ENCODE measurements around the gene ANXA1.

ANXA1 gene

GRCh38 chr9:73137286-73137899 lies 14.3 kb upstream of the ANXA1 start:
- TF ChIP-seq, protein P1, sequence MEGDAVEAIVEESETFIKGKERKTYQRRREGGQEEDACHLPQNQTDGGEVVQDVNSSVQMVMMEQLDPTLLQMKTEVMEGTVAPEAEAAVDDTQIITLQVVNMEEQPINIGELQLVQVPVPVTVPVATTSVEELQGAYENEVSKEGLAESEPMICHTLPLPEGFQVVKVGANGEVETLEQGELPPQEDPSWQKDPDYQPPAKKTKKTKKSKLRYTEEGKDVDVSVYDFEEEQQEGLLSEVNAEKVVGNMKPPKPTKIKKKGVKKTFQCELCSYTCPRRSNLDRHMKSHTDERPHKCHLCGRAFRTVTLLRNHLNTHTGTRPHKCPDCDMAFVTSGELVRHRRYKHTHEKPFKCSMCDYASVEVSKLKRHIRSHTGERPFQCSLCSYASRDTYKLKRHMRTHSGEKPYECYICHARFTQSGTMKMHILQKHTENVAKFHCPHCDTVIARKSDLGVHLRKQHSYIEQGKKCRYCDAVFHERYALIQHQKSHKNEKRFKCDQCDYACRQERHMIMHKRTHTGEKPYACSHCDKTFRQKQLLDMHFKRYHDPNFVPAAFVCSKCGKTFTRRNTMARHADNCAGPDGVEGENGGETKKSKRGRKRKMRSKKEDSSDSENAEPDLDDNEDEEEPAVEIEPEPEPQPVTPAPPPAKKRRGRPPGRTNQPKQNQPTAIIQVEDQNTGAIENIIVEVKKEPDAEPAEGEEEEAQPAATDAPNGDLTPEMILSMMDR (IDR thresholded peaks at IDR 0.05; ENCODE audit: borderline replicate concordance, insufficient read depth, low read depth, low read length), result no peak
- no peak overlapping the region for H3K4me3 ChIP-seq (ENCODE audit: low read depth, low read length)

GRCh38 chr9:73137914-73138313 lies 13.8 kb upstream of the ANXA1 start:
- H3K4me3 ChIP-seq (ENCODE audit: low read depth, low read length), result no peak overlapping the region
- TF ChIP-seq, protein P1 (IDR thresholded peaks at IDR 0.05; ENCODE audit: borderline replicate concordance, insufficient read depth, low read depth, low read length), result no peak

DNA sequence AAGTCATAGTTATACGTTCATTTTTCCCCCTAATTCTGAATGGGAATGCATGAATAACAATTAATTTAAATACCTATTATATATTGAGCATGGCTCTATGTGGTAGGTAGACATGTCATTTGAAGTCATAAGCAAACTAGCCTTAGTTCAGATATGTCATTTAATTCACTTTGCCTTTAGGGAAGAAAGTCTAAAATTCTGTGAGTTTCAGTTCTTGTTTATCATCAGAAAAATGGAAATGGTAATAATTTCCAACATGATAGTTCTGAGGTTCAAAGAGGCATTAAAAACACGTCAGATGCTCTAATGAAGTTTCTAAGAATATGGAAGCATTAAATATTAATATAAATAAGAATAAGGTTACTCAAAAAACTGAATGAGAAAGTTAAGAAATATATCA lies 13.1 kb upstream of the ANXA1 start:
- H3K4me3 ChIP-seq (ENCODE audit: low read depth, low read length), result no peak overlapping the region
- TF ChIP-seq, protein P1 (IDR thresholded peaks at IDR 0.05; ENCODE audit: borderline replicate concordance, insufficient read depth, low read depth, low read length), result no peak

GRCh38 chr9:73141282-73141681 lies 10.4 kb upstream of the ANXA1 start:
- TF ChIP-seq, protein P1 (IDR thresholded peaks at IDR 0.05; ENCODE audit: borderline replicate concordance, insufficient read depth, low read depth, low read length), result no peak
- no peak overlapping the region for H3K4me3 ChIP-seq (ENCODE audit: low read depth, low read length)

GRCh38 chr9:73143711-73144328 lies 7.8 kb upstream of the ANXA1 start:
- TF ChIP-seq, protein P1 (IDR thresholded peaks at IDR 0.05; ENCODE audit: borderline replicate concordance, insufficient read depth, low read depth, low read length), result no peak
- H3K4me3 ChIP-seq (ENCODE audit: low read depth, low read length), result no peak overlapping the region

- no peak overlapping the region for H3K4me3 ChIP-seq (ENCODE audit: low read depth, low read length)
- TF ChIP-seq, protein P1 (IDR thresholded peaks at IDR 0.05; ENCODE audit: borderline replicate concordance, insufficient read depth, low read depth, low read length), result no peak
Measured at GRCh38 chr9:73146111-73146815, 5.4 kb upstream of the ANXA1 start.

All from GM12875 (cell line).